Activated CD4-positive, alpha-beta T cell treated with anti-CD3 and anti-CD28 coated beads, Interleukin-2, amount 10 ng/mL, durations not matched to agents 7 days and 5 days (primary cell): Measurements from ENCODE around the gene TMEM150A. TPM values are rescaled to one million over a fixed set of nuclear protein-coding genes. Genes with fewer than 3 reads are reported as not detected.
A peak's percentile ranks its signal among the peaks of the same experiment; 100 is the strongest.

ENCODE experiments used
- CTCF ChIA-PET: fragments of 350-600 bp; sonication (Branson Sonifier 250); formaldehyde crosslinking; loops from one replicate; lab custom pipeline; 2021; ENCODE audit warnings: antibody characterized with exemption; lab: Charles Lee
- POLR2A ChIA-PET: fragments of 350-600 bp; sonication (Branson Sonifier 250); formaldehyde crosslinking; loops from one replicate; lab custom pipeline; 2021; ENCODE audit warnings: antibody characterized with exemption; lab: Charles Lee
- DNase-seq: peaks from one replicate; pipeline ENCODE4 v3.0.0-alpha.2; 2020
- H3K27ac Mint-ChIP-seq: one replicate; pipeline ENCODE4 v1.8.0; 2021; ENCODE audit warnings: mild to moderate bottlenecking, moderate library complexity, mixed read lengths
- H3K27me3 Mint-ChIP-seq: one replicate; pipeline ENCODE4 v1.8.0; 2021; ENCODE audit warnings: mixed read lengths
- H3K36me3 Mint-ChIP-seq: one replicate; pipeline ENCODE4 v1.8.0; 2021; ENCODE audit warnings: low read depth, mixed read lengths
- H3K4me1 Mint-ChIP-seq: one replicate; pipeline ENCODE4 v1.8.0; 2021; ENCODE audit warnings: mixed read lengths
- H3K4me3 Mint-ChIP-seq: one replicate; pipeline ENCODE4 v1.8.0; 2021; ENCODE audit warnings: mild to moderate bottlenecking, moderate library complexity, mixed read lengths
- H3K9me3 Mint-ChIP-seq: one replicate; pipeline ENCODE4 v1.8.0; 2021; ENCODE audit warnings: mixed read lengths
- total RNA-seq, 2 experiments: library from RNA; stranded (reverse); gene quantifications; one replicate each; pipeline ENCODE4 v1.2.3, GENCODE V29; 2021

The TMEM150A gene
- total RNA-seq, 2 experiments from 2014 or later, result 1.5 to 1.7 TPM

DNA sequence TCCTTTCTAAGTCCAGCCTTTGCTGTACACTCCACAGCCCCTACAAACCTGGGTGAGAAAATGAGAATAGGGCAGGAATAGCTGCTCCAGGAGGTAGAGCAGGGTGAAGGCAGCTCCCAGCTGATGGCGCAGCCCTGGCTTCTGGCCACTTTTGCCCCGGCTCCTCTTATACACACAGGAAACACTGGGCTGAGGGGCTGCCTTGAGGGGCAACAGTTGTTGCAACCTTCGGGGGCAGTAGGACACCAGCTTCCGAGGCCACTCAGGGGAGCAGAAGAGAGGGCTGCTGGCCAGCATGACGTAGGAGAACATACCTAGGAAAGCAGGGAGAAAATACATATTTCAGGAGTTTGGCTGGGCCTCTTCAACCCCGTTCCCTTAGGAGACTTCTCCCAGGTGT lies 49.3 kb downstream of the TMEM150A start:
- Mint-ChIP-seq H3K4me3 (no peak overlapping the region), H3K36me3 (peaks cover 36% of the 10 kb centered on the region), H3K27ac (no peak overlapping the region), H3K4me1 (peaks cover 6% of the 10 kb centered on the region), H3K27me3 (no peaks in the 10 kb centered on the region), H3K9me3 (no peaks in the 10 kb centered on the region)
- ChIA-PET CTCF (interaction anchor here (6.4 to 6.7 kb wide), 2 partner anchors 13 to 133 kb away, joined by 40 to 65 read pairs; partner anchors contain the start of genes MAT2A and SH2D6), POLR2A (no interaction called here)
- DNase-seq, result no peak

DNA sequence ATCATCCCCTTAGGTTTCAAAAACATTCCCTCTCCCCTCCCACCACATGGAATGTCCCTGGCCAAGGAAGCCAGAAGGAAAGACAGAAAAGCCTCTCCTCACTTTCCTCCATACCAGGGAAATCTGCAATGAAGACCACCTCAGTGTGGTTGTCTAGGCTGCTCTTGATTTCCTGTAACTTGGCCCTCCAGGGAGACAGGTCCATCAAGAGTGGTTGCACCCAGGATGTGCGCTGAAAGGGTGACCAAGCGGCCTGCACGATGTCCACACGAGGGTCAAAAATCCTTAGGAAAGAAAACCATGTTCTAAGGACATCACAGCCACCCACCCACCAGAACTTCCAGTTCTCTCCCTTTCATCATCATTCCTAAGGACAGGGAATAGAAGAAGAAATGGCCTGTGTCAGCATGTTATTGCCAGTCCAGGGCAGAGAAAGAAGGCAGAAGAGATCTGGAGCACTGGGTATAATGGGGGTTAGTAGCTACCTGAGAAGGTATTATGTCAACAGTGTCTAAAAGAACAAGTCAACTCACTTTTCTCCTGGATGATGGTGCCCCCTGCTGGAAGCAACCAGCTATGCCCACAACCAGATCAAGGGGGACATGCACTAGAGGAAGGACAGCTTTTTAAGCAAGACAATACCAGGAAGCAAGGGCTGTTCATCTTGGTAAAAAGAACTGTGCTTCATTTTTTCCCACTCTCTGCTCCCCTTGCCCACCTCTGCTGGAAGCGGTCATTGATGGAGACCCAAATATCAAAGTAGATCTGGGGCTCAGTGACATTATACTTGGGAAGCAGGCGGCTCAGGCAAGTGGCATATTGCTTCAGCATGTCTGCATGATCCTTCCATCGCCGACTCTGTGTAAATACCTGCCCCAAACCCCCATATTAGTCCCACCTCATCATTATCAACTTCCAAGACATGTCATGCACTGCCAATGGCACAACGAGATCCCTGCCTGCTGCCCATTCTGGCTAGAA lies 50.5 kb downstream of the TMEM150A start:
- Mint-ChIP-seq H3K27ac (peak overlapping the region; percentile 31), H3K36me3 (peaks cover 42% of the 10 kb centered on the region), H3K4me1 (peaks cover 5% of the 10 kb centered on the region), H3K27me3 (no peaks in the 10 kb centered on the region), H3K9me3 (no peaks in the 10 kb centered on the region), H3K4me3 (no peak overlapping the region)
- POLR2A ChIA-PET, result interaction anchor here (1.1 to 1.3 kb wide), 2 partner anchors 13 to 132 kb away, joined by 5 read pairs; partner anchors contain the start of gene MAT2A
- peak; percentile 94 for DNase-seq
- CTCF ChIA-PET, result interaction anchor here (0.5 to 6.7 kb wide), 25 partner anchors 10 to 198 kb away, joined by 3 to 65 read pairs (median 4); partner anchors contain the start of genes C2orf68, ELMOD3, GGCX and MAT2A

- no peak for DNase-seq
- H3K4me1 Mint-ChIP-seq, result peaks cover 5% of the 10 kb centered on the region
- no peak overlapping the region for H3K27ac Mint-ChIP-seq
- H3K36me3 Mint-ChIP-seq, result peaks cover 51% of the 10 kb centered on the region
- CTCF ChIA-PET, result interaction anchor here (1.3 to 6.7 kb wide), 7 partner anchors 10 to 160 kb away, joined by 4 to 65 read pairs (median 21); partner anchors contain the start of genes GGCX, MAT2A and SH2D6
- POLR2A ChIA-PET, result interaction anchor here (0.9 to 1.1 kb wide), 2 partner anchors 10 to 223 kb away, joined by 7 to 8 read pairs; partner anchors contain the start of gene TGOLN2
- H3K9me3 Mint-ChIP-seq, result no peaks in the 10 kb centered on the region
- no peak overlapping the region for H3K4me3 Mint-ChIP-seq
- H3K27me3 Mint-ChIP-seq, result no peaks in the 10 kb centered on the region
Observed at GRCh38 chr2:85550486-85550885, 52.0 kb downstream of the TMEM150A start.

DNA sequence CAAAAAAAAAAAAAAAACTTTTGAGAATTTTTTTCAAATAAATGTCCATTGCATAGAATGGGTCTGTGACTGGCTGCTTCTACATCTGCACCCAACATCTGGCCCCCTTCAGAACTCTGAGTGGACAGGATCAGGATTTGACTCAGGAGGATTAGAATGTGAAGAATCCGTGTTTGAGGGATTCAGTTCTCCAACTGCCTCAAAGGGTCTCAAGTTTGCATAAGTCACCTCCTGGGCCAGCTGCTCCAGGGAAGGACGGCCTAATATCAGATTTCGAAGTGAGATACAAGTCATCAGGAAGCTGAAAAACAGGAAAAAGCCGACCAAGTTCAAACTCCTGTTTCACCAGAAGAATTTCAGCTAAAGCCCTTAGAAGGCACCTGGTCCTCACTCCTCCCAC lies 52.7 kb downstream of the TMEM150A start:
- peaks cover 55% of the 10 kb centered on the region for H3K36me3 Mint-ChIP-seq

DNA sequence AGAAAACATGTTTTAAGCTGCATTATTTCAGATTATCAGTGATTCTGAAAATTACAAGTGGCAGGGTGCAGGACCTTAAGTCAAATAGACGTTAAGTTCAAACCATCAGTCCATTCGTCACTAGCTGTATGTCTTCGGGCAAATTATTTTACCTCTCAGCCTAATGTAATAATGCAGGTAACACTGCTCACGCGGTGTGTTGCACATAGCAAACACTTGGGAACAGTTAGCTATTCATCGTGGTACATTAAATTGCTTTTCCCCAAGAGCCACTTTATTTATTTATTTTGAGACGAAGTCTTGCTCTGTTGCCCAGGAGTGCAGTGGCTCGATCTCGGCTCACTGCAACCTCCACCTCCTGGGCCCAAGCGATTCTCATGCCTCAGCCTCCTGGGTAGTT lies 53.4 kb downstream of the TMEM150A start:
- CTCF ChIA-PET, result interaction anchor here (0.7 to 6.7 kb wide), 8 partner anchors 8 to 157 kb away, joined by 3 to 65 read pairs (median 4); partner anchors contain the start of genes C2orf68, GGCX, MAT2A and SH2D6
- Mint-ChIP-seq H3K9me3 (no peaks in the 10 kb centered on the region), H3K27ac (peak overlapping the region; percentile 57), H3K4me1 (peaks cover 9% of the 10 kb centered on the region), H3K36me3 (peaks cover 56% of the 10 kb centered on the region), H3K4me3 (no peak overlapping the region), H3K27me3 (no peaks in the 10 kb centered on the region)
- DNase-seq, result no peak
- POLR2A ChIA-PET, result no interaction called here

More for the DNA sequence above, 52.7 kb downstream of the TMEM150A start:
- Mint-ChIP-seq H3K4me1 (peaks cover 5% of the 10 kb centered on the region), H3K27ac (peak overlapping the region; percentile 19), H3K9me3 (no peaks in the 10 kb centered on the region), H3K4me3 (no peak overlapping the region), H3K27me3 (no peaks in the 10 kb centered on the region)
- POLR2A ChIA-PET, result interaction anchor here (0.8 to 1.1 kb wide), 3 partner anchors 11 to 223 kb away, joined by 4 to 8 read pairs (median 7); partner anchors contain the start of genes MAT2A and TGOLN2
- CTCF ChIA-PET, result interaction anchor here (0.6 to 6.7 kb wide), 8 partner anchors 9 to 590 kb away, joined by 3 to 65 read pairs (median 12); partner anchors contain the start of genes GGCX, MAT2A and SH2D6
- no peak for DNase-seq

- Mint-ChIP-seq H3K27me3 (no peaks in the 10 kb centered on the region), H3K4me1 (peaks cover 13% of the 10 kb centered on the region), H3K36me3 (peaks cover 61% of the 10 kb centered on the region), H3K4me3 (no peak overlapping the region), H3K9me3 (no peaks in the 10 kb centered on the region), H3K27ac (peak overlapping the region; percentile 57)
- no peak for DNase-seq
- ChIA-PET POLR2A (interaction anchor here (0.6 to 0.7 kb wide), 2 partner anchors 64 to 140 kb away, joined by 3 to 5 read pairs; no protein-coding TSS in a partner anchor), CTCF (interaction anchor here (0.8 to 6.7 kb wide), 7 partner anchors 8 to 157 kb away, joined by 3 to 65 read pairs (median 5); partner anchors contain the start of genes C2orf68, GGCX, MAT2A and SH2D6)
Observed at GRCh38 chr2:85548608-85548900, 53.9 kb downstream of the TMEM150A start.

Other genes with a start within 250 kb of the TMEM150A start
- gene RETSAT, start 248.2 kb downstream of the TMEM150A start, total RNA-seq, result 10 to 100 TPM; 24.7 to 24.9 TPM
- gene ELMOD3, start 247.9 kb downstream of the TMEM150A start, total RNA-seq, result 10 to 100 TPM; 19.4 to 22.1 TPM
- gene CAPG, start 192.3 kb downstream of the TMEM150A start, total RNA-seq, result 100 to 1,000 TPM; 299 to 387 TPM
- gene SH2D6, start 184.0 kb downstream of the TMEM150A start, total RNA-seq, result under 1 TPM; 0.10 to 0.77 TPM
- 100 to 1,000 TPM; 263 to 269 TPM for gene MAT2A, start 63.5 kb downstream of the TMEM150A start, total RNA-seq
- 10 to 100 TPM; 20.8 to 22.8 TPM for gene GGCX, start 41.2 kb downstream of the TMEM150A start, total RNA-seq
- 100 to 1,000 TPM; 131 to 149 TPM for gene VAMP8, start 25.1 kb downstream of the TMEM150A start, total RNA-seq
- 10 to 100 TPM; 61.5 to 67.4 TPM for gene VAMP5, start 18.3 kb downstream of the TMEM150A start, total RNA-seq
- gene RNF181, start 7.0 kb downstream of the TMEM150A start, total RNA-seq, result 100 to 1,000 TPM in 1 of 2 experiments, 10 to 100 TPM in 1; 89.7 to 106 TPM
- gene C2orf68, start 9.4 kb upstream of the TMEM150A start, total RNA-seq, result 10 to 100 TPM; 46.1 to 55.3 TPM
- 10 to 100 TPM; 71.9 to 77.0 TPM for gene USP39, start 13.5 kb upstream of the TMEM150A start, total RNA-seq
- not detected for gene SFTPB, start 65.5 kb upstream of the TMEM150A start, total RNA-seq
- gene GNLY, start 91.7 kb upstream of the TMEM150A start, total RNA-seq, result 10 to 100 TPM; 72.9 to 75.5 TPM
- gene ATOH8, start 151.3 kb upstream of the TMEM150A start, total RNA-seq, result under 1 TPM; 0.10 to 0.12 TPM